HCT116 (cell line): ENCODE results near the gene CCR5AS.

Experiments
- ATAC-seq: fragments of 200-7000 bp; cut with Tn5 transposase; 2 replicates; pipeline ENCODE4 v1.9.1; 2020; ENCODE audit warnings: mild to moderate bottlenecking, moderate library complexity
- BruUV-seq: library from RNA; stranded (reverse); fragments of 400-500 nt; replicated peaks from 2 replicates; lab custom pipeline; 2021; lab: Mats Ljungman, UMichigan
- CTCF ChIA-PET: fragments of 300-600 bp; sonication (Branson Sonifier 250); formaldehyde crosslinking; loops from one replicate; lab custom pipeline; 2021; ENCODE audit warnings: antibody characterized with exemption; lab: Charles Lee
- POLR2A ChIA-PET: fragments of 300-600, 350-600 bp; sonication (Branson Sonifier 250); formaldehyde crosslinking; loops from one replicate; lab custom pipeline; 2021; ENCODE audit warnings: antibody characterized with exemption; lab: Charles Lee
- RAD21 ChIA-PET, 2 experiments: fragments of 300-600 bp; sonication (Branson Sonifier 250); formaldehyde crosslinking; loops; one replicate each; lab custom pipeline; 2023; ENCODE audit warnings: low total read pairs in 2 of 2; ENCODE audit not compliant: uncharacterized antibody in 2 of 2, unreplicated experiment in 2 of 2, low non-redundant PET in 1 of 2; lab: Charles Lee
- DNase-seq: peaks from one replicate; pipeline ENCODE4 v3.0.0-alpha.2; 2010; ENCODE audit warnings: low read depth, low spot score
- H2AFZ ChIP-seq: fragments of 200-600 bp; shearing (Covaris generic), sonication (generic); 2 replicates; pipeline ENCODE4 v1.6.1; 2017; ENCODE audit warnings: low read depth, mixed run types, mixed read lengths, antibody characterized with exemption, low read length; ENCODE audit not compliant: poor library complexity, severe bottlenecking
- H3K27ac ChIP-seq: 2 replicates; pipeline ENCODE4 v1.5.1; 2012; ENCODE audit warnings: low read depth, low read length
- H3K27me3 ChIP-seq: fragments of 200-600 bp; sonication (generic); 2 replicates; pipeline ENCODE4 v1.6.1; 2016; ENCODE audit warnings: mixed run types, low read length, mixed read lengths; ENCODE audit not compliant: insufficient read depth
- H3K36me3 ChIP-seq, 2 experiments: fragments of 200-500 bp in 1 of 2; fragments of 200-600 bp in 1 of 2; sonication (Bioruptor generic) in 1 of 2; sonication (generic) in 1 of 2; 2 replicates each; pipeline versions ENCODE4 v1.5.1 to v1.6.1; 2014 to 2016; ENCODE audit warnings: low read length in 2 of 2, inconsistent platforms in 1 of 2, mixed read lengths in 1 of 2, mixed run types in 1 of 2; ENCODE audit not compliant: insufficient read depth in 2 of 2, control insufficient read depth in 1 of 2
- H3K4me1 ChIP-seq, 2 experiments: fragments of 200-600 bp in 1 of 2; sonication (generic) in 1 of 2; 2 replicates each; pipeline versions ENCODE4 v1.5.1 to v1.6.1; 2012 to 2017; ENCODE audit warnings: low read length in 2 of 2, inconsistent platforms in 1 of 2, mild to moderate bottlenecking in 1 of 2, mixed read lengths in 1 of 2, mixed run types in 1 of 2, moderate library complexity in 1 of 2; ENCODE audit not compliant: insufficient read depth in 2 of 2, control insufficient read depth in 1 of 2
- H3K4me2 ChIP-seq: fragments of 200-600 bp; sonication (generic); 2 replicates; pipeline ENCODE4 v1.6.1; 2017; ENCODE audit warnings: mixed run types, low read length, mixed read lengths
- H3K4me3 ChIP-seq, 2 experiments: fragments of 200-600 bp in 1 of 2; sonication (generic) in 1 of 2; replicated peaks in 1 of 2; 2 replicates each; pipeline ENCODE4 v1.5.1; 2011 to 2016; ENCODE audit warnings: low read length in 2 of 2, control low read depth in 1 of 2, low read depth in 1 of 2, mild to moderate bottlenecking in 1 of 2, mixed read lengths in 1 of 2, mixed run types in 1 of 2
- H3K79me2 ChIP-seq: fragments of 200-600 bp; sonication (generic); 2 replicates; pipeline ENCODE4 v1.6.1; 2017; ENCODE audit warnings: mild to moderate bottlenecking, mixed run types, low read length, moderate library complexity, mixed read lengths; ENCODE audit not compliant: insufficient read depth
- H3K9ac ChIP-seq: fragments of 200-600 bp; sonication (generic); 2 replicates; pipeline ENCODE4 v1.6.1; 2016; ENCODE audit warnings: low read length, mixed read lengths
- H3K9me2 ChIP-seq: fragments of 200-600 bp; sonication (generic), shearing (Covaris generic); 2 replicates; pipeline ENCODE4 v1.6.1; 2017; ENCODE audit warnings: mixed run types, mild to moderate bottlenecking, moderate library complexity; ENCODE audit not compliant: insufficient read depth
- H3K9me3 ChIP-seq, 2 experiments: fragments of 200-500 bp in 1 of 2; fragments of 200-600 bp in 1 of 2; sonication (Bioruptor generic) in 1 of 2; sonication (generic) in 1 of 2; 2 replicates each; pipeline ENCODE4 v1.6.1; 2014 to 2017; ENCODE audit warnings: low read length in 2 of 2, mixed read lengths in 2 of 2, inconsistent platforms in 1 of 2, low read depth in 1 of 2, mild to moderate bottlenecking in 1 of 2, mixed run types in 1 of 2, moderate library complexity in 1 of 2; ENCODE audit not compliant: control insufficient read depth in 1 of 2, insufficient read depth in 1 of 2
- H4K20me1 ChIP-seq: fragments of 200-600 bp; sonication (generic), shearing (Covaris generic); 2 replicates; pipeline ENCODE4 v1.6.1; 2017; ENCODE audit warnings: mixed run types, mild to moderate bottlenecking, moderate library complexity; ENCODE audit not compliant: insufficient read depth
- CEBPB ChIP-seq: IDR thresholded peaks from 2 replicates; pipeline ENCODE4 v1.6.1; 2012; ENCODE audit warnings: low read depth
- EGR1 ChIP-seq: IDR thresholded peaks from 2 replicates; pipeline ENCODE4 v1.6.1; 2012; ENCODE audit warnings: low read depth
- EZH2phosphoT487 ChIP-seq: fragments of 200-600 bp; IDR thresholded peaks from 2 replicates; pipeline ENCODE4 v1.6.1; 2018; ENCODE audit warnings: antibody characterized with exemption, borderline replicate concordance
- FOSL1 ChIP-seq: IDR thresholded peaks from 2 replicates; pipeline ENCODE4 v1.6.1; 2012; ENCODE audit warnings: low read depth
- JUND ChIP-seq: IDR thresholded peaks from 2 replicates; pipeline ENCODE4 v1.6.1; 2012
- SIN3A ChIP-seq: IDR thresholded peaks from 2 replicates; pipeline ENCODE4 v1.6.1; 2012; ENCODE audit warnings: low read depth
- SP1 ChIP-seq: IDR thresholded peaks from 2 replicates; pipeline ENCODE4 v1.6.1; 2012; ENCODE audit warnings: low read depth
- ZFX ChIP-seq: fragments of 450-650 bp; IDR thresholded peaks from 2 replicates; pipeline ENCODE4 v1.6.1; 2017
- ZNF274 ChIP-seq: fragments of 200-500 bp; sonication (Bioruptor generic); IDR thresholded peaks from 2 replicates; pipeline ENCODE4 v1.6.1; 2014; ENCODE audit warnings: mild to moderate bottlenecking, low read depth, low read length, inconsistent platforms
- intact Hi-C: fragments of 100-400 bp; cut with micrococcal nuclease; formaldehyde crosslinking; loops from 2 replicates; pipeline ENCODE4 v1.10.0; 2022
- TF ChIP-seq, protein P1 (sequence below), 3 experiments: fragments of 200-600 bp in 1 of 3; sonication (generic) in 1 of 3; IDR thresholded peaks in 2 of 3; conservative IDR thresholded peaks in 1 of 3; 2 replicates each; pipeline ENCODE4 v1.5.1; 2012 to 2017; ENCODE audit warnings: low read depth in 2 of 3, low read length in 2 of 3, antibody characterized with exemption in 1 of 3, borderline replicate concordance in 1 of 3, control low read depth in 1 of 3, mild to moderate bottlenecking in 1 of 3, mixed read lengths in 1 of 3, mixed run types in 1 of 3, moderate library complexity in 1 of 3; ENCODE audit not compliant: insufficient read depth in 1 of 3

CCR5AS gene

DNA sequence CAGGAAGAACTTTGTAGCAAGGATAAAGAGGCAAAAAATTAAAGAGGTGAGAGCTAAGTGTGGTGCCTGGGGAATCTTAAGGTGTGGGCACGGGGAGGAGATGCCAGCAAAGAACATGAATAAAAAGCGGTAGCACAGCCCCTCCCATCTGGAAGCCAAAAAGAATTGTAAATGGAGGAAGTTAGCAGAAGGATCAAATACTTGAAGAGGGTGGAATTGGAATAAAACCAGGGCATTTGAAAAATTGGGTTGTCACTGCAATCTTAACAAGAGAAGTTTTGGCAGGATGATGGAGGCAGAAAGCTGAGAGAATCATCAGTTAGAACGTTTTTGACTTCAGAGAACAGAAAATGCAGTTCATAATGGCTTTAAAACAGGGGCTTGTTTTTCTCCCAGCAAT, 50.6 kb downstream of the CCR5AS start:
- H3K4me3 ChIP-seq, result no peak overlapping the region
- H2AFZ ChIP-seq, result no peak overlapping the region
- peaks cover 61% of the 10 kb centered on the region for H3K27me3 ChIP-seq
- no peak for TF ChIP-seq SP1
- no peak for TF ChIP-seq JUND
- TF ChIP-seq FOSL1, result no peak
- no peak for TF ChIP-seq ZNF274
- TF ChIP-seq EGR1, result no peak
- TF ChIP-seq CEBPB, result no peak
- TF ChIP-seq ZFX, result no peak
- TF ChIP-seq, all 23 proteins: peak for 0
- no TSS peak for BruUV-seq
- Histone ChIP-seq H4K20me1 (no peaks in the 10 kb centered on the region), H3K79me2 (no peaks in the 10 kb centered on the region), H3K4me1 (no peaks in the 10 kb centered on the region), H3K4me2 (no peak overlapping the region), H3K9ac (no peak overlapping the region), H3K27ac (no peak overlapping the region), H3K9me3 (no peaks in the 10 kb centered on the region), H3K9me2 (no peaks in the 10 kb centered on the region), H3K36me3 (no peaks in the 10 kb centered on the region)
- ChIA-PET CTCF (no interaction called here), RAD21 (no interaction called here), POLR2A (no interaction called here)
- intact Hi-C loops, result no loop called here
- DNase-seq (no peak), ATAC-seq (no peak)

DNA sequence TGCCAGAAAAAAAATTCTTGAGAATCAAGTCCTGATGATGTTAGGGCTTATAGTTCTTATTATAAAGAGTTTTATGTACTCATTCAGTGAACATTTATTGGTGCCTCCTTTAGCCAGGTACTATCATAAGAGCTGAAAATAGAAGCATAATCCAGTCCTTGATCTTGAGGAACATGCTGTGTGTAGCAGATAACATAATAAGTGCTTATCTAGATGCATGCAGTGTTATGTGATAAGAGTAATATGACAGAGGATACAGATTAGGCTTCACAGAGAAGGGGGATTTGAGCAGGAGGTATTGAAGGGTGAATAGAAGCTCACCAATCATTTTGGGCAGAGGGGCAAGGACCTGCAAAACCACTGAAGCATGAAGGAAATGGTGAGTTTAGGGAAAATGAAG, 51.9 kb downstream of the CCR5AS start:
- Histone ChIP-seq H3K9me2 (no peaks in the 10 kb centered on the region), H2AFZ (no peak overlapping the region), H3K79me2 (no peaks in the 10 kb centered on the region), H3K4me3 (no peak overlapping the region), H3K4me1 (no peaks in the 10 kb centered on the region), H4K20me1 (no peaks in the 10 kb centered on the region), H3K9me3 (no peaks in the 10 kb centered on the region), H3K36me3 (no peaks in the 10 kb centered on the region), H3K4me2 (no peak overlapping the region), H3K27ac (no peak overlapping the region), H3K9ac (no peak overlapping the region), H3K27me3 (peaks cover 62% of the 10 kb centered on the region)
- ATAC-seq (no peak), DNase-seq (no peak)
- no TSS peak for BruUV-seq
- intact Hi-C loops, result no loop called here
- ChIA-PET RAD21 (no interaction called here), POLR2A (no interaction called here), CTCF (no interaction called here)
- no peak for TF ChIP-seq ZNF274
- no peak for TF ChIP-seq SIN3A
- TF ChIP-seq EZH2phosphoT487, result no peak
- TF ChIP-seq FOSL1, result no peak
- TF ChIP-seq, protein P1, sequence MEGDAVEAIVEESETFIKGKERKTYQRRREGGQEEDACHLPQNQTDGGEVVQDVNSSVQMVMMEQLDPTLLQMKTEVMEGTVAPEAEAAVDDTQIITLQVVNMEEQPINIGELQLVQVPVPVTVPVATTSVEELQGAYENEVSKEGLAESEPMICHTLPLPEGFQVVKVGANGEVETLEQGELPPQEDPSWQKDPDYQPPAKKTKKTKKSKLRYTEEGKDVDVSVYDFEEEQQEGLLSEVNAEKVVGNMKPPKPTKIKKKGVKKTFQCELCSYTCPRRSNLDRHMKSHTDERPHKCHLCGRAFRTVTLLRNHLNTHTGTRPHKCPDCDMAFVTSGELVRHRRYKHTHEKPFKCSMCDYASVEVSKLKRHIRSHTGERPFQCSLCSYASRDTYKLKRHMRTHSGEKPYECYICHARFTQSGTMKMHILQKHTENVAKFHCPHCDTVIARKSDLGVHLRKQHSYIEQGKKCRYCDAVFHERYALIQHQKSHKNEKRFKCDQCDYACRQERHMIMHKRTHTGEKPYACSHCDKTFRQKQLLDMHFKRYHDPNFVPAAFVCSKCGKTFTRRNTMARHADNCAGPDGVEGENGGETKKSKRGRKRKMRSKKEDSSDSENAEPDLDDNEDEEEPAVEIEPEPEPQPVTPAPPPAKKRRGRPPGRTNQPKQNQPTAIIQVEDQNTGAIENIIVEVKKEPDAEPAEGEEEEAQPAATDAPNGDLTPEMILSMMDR (IDR thresholded peaks at IDR 0.05 in 2 of 3, conservative IDR thresholded peaks at IDR 0.05 in 1 of 3; ENCODE audit: borderline replicate concordance in 1 of 3, insufficient read depth in 1 of 3, low read depth in 2 of 3, low read length in 2 of 3), result no peak
